ENCODE results near the gene DYNC1LI1. TPM values are rescaled to one million over a fixed set of nuclear protein-coding genes. Genes with fewer than 3 reads are reported as not detected.

Gene DYNC1LI1
- total RNA-seq, 1 donor from 2014 or later: 81.7 TPM

DNA sequence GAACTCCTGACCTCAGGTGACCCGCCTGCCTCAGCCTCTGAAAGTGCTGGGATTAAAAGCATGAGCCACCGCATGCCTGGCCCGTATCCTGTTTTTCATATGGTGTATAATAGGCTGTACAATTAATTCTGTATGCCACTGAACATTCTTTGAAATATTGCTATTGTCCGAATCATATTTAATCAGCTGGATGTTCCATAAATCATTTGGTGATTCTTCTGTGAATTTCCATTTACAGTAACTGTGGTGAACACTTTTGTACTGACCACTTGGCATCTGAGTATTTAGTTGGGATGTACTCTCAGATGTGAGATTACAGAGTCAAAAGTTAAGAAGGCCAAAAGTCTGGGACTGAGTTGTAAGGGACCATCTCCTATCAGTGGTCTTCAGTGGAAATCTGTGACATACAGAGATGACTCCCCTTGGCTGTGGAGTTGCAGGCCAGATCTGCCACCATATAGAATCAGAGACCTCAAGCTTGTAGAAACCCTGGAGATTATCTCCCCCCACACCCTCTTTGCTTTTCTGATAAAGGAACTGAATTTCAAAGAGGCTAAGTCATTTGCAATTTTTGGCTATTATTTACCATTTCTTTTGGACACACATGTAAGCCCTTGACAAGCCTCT is 25.7 kb upstream of the DYNC1LI1 start:
- H3K36me3 Mint-ChIP-seq (ENCODE audit: low read depth, unreplicated experiment): no peaks in the 10 kb centered on the region
- no peak overlapping the region for H3K4me3 Mint-ChIP-seq (ENCODE audit: unreplicated experiment)
- peaks cover 5% of the 10 kb centered on the region for H3K27me3 Mint-ChIP-seq (ENCODE audit: unreplicated experiment)
- peaks cover 12% of the 10 kb centered on the region for H3K4me1 Mint-ChIP-seq (ENCODE audit: unreplicated experiment)
- no peak overlapping the region for H3K27ac Mint-ChIP-seq (ENCODE audit: unreplicated experiment)
- H3K9me3 Mint-ChIP-seq (ENCODE audit: unreplicated experiment): no peaks in the 10 kb centered on the region
- TF ChIP-seq, protein P1, sequence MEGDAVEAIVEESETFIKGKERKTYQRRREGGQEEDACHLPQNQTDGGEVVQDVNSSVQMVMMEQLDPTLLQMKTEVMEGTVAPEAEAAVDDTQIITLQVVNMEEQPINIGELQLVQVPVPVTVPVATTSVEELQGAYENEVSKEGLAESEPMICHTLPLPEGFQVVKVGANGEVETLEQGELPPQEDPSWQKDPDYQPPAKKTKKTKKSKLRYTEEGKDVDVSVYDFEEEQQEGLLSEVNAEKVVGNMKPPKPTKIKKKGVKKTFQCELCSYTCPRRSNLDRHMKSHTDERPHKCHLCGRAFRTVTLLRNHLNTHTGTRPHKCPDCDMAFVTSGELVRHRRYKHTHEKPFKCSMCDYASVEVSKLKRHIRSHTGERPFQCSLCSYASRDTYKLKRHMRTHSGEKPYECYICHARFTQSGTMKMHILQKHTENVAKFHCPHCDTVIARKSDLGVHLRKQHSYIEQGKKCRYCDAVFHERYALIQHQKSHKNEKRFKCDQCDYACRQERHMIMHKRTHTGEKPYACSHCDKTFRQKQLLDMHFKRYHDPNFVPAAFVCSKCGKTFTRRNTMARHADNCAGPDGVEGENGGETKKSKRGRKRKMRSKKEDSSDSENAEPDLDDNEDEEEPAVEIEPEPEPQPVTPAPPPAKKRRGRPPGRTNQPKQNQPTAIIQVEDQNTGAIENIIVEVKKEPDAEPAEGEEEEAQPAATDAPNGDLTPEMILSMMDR (IDR thresholded peaks at IDR 0.05; ENCODE audit: unreplicated experiment): no peak
- no peak for DNase-seq (ENCODE audit: low spot score)

DNA sequence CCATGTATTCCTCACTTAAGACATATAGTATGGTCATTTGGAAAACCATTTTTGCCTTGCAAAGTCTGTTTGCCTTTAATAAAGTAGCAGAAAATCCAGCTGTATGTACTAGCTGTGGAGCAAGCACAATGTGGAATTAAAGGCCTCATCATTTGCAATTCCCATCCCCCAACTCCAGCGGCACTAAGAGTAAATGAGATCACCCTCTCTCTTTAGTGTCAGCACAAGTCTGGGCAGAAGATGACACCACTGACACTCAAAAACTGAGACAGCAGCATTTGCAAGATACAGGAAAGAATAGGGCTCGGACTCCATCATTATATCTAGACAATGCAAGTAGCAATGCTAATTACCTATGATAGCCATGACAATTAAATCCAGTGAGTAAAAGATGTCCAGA is 24.7 kb upstream of the DYNC1LI1 start:
- H3K4me1 Mint-ChIP-seq (ENCODE audit: unreplicated experiment): peaks cover 12% of the 10 kb centered on the region

DNA sequence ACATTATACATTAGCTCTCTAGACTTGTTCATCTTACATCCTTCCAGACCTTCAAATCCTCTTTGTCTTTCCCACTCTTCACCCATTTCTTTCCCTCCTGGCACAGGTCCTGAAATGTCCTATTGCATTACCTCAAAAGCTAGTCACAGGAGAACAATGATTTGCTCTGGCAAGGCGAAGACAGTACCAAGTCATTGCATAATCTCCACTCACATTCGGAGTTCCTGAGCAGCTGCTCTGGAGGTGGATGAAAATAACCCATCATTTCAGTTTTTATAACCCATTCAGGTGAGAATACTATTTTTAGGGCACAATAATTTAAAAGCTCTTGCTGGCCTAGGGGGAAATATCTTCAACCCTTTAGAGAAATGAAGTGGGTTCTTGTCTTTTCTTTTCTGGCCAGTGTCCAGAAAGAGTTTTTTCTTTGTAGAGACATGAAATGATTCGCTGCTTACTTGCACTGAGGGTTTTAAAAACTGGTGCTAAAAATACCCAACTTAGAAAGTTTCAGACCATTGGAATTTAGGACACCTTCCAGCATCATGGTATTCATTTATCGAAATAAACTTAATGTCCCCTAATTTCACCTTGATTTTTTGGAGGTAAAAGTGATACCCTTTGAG is 23.4 kb upstream of the DYNC1LI1 start:
- Mint-ChIP-seq H3K27me3 (ENCODE audit: unreplicated experiment) (peaks cover 9% of the 10 kb centered on the region), H3K4me3 (ENCODE audit: unreplicated experiment) (no peak overlapping the region), H3K9me3 (ENCODE audit: unreplicated experiment) (no peaks in the 10 kb centered on the region), H3K4me1 (ENCODE audit: unreplicated experiment) (peaks cover 12% of the 10 kb centered on the region), H3K27ac (ENCODE audit: unreplicated experiment) (peak overlapping the region; percentile 12), H3K36me3 (ENCODE audit: low read depth, unreplicated experiment) (no peaks in the 10 kb centered on the region)
- TF ChIP-seq, protein P1 (IDR thresholded peaks at IDR 0.05; ENCODE audit: unreplicated experiment): no peak
- no peak for DNase-seq (ENCODE audit: low spot score)

More for the DNA sequence above, 24.7 kb upstream of the DYNC1LI1 start:
- H3K27me3 Mint-ChIP-seq (ENCODE audit: unreplicated experiment): peaks cover 10% of the 10 kb centered on the region
- TF ChIP-seq, protein P1 (IDR thresholded peaks at IDR 0.05; ENCODE audit: unreplicated experiment): no peak
- DNase-seq (ENCODE audit: low spot score): no peak
- no peaks in the 10 kb centered on the region for H3K9me3 Mint-ChIP-seq (ENCODE audit: unreplicated experiment)
- no peak overlapping the region for H3K4me3 Mint-ChIP-seq (ENCODE audit: unreplicated experiment)
- no peak overlapping the region for H3K27ac Mint-ChIP-seq (ENCODE audit: unreplicated experiment)
- H3K36me3 Mint-ChIP-seq (ENCODE audit: low read depth, unreplicated experiment): no peaks in the 10 kb centered on the region

DNA sequence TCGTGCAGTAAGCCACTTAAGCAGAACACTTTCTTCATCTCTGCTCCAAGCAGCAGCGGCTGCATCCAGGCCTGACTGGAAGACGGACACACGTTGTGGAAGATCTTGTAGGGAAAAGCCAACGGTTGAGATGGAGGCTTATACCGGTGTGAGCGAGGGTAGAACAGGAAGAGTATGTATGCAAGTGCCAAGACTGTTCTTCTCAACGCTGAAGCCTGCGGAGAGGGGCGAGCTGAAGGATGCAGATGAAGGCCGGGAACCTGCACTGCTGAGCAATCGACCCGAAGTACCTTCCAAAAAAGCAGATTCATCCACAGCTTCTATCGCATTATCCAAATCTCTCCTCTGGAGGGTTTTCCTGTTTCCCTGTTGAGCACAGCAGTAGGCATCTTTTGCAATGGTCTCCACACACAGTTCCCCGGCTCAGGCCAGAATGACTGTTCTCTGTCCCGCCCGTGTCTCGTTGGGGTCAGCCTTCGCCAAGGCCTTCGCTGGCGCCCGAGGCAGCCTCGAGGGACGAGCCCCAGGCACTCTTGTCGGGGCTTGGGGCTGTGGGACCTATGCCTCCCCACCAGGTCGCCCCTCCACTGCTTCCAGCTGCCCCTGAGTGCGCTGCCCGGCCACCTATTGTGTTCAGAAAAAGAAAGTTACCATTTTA is 22.2 kb upstream of the DYNC1LI1 start:
- no peaks in the 10 kb centered on the region for H3K36me3 Mint-ChIP-seq (ENCODE audit: low read depth, unreplicated experiment)
- no peak for DNase-seq (ENCODE audit: low spot score)
- no peak overlapping the region for H3K27ac Mint-ChIP-seq (ENCODE audit: unreplicated experiment)
- H3K4me3 Mint-ChIP-seq (ENCODE audit: unreplicated experiment): no peak overlapping the region
- TF ChIP-seq, protein P1 (IDR thresholded peaks at IDR 0.05; ENCODE audit: unreplicated experiment): no peak
- no peaks in the 10 kb centered on the region for H3K9me3 Mint-ChIP-seq (ENCODE audit: unreplicated experiment)
- peaks cover 9% of the 10 kb centered on the region for H3K27me3 Mint-ChIP-seq (ENCODE audit: unreplicated experiment)
- peaks cover 9% of the 10 kb centered on the region for H3K4me1 Mint-ChIP-seq (ENCODE audit: unreplicated experiment)

DNA sequence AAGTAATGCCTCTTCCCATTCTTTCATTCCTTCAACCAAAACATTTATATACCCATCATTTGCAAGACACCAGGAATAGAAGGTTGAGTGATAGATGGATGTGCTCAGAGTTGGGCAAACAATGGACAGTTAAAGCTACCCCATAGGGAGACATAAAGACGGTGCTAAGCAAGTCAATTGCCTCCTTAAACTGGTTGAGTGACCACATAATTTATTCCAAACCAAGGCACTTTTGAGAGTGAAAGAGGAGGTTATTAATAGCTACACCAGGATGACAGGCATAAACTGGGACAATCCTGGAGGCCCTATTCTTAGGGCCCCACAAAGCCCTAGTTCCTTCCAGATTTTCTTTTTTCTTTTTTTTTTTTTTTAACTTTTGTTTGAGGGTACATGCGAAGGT is 21.4 kb upstream of the DYNC1LI1 start:
- H3K4me1 Mint-ChIP-seq (ENCODE audit: unreplicated experiment): peaks cover 6% of the 10 kb centered on the region
- H3K27ac Mint-ChIP-seq (ENCODE audit: unreplicated experiment): no peak overlapping the region
- TF ChIP-seq, protein P1 (IDR thresholded peaks at IDR 0.05; ENCODE audit: unreplicated experiment): no peak
- DNase-seq (ENCODE audit: low spot score): no peak
- peaks cover 9% of the 10 kb centered on the region for H3K27me3 Mint-ChIP-seq (ENCODE audit: unreplicated experiment)
- no peaks in the 10 kb centered on the region for H3K36me3 Mint-ChIP-seq (ENCODE audit: low read depth, unreplicated experiment)
- H3K9me3 Mint-ChIP-seq (ENCODE audit: unreplicated experiment): no peaks in the 10 kb centered on the region
- no peak overlapping the region for H3K4me3 Mint-ChIP-seq (ENCODE audit: unreplicated experiment)

All from endothelial cell (in vitro differentiated cells).